SH-SY5Y (cell line): Measurements from ENCODE around the gene ATF6.

ENCODE experiments used
- GATA2 ChIP-seq: IDR thresholded peaks from 2 replicates; pipeline ENCODE4 v1.6.1; 2011; ENCODE audit warnings: mild to moderate bottlenecking, low read depth, low read length
- GATA3 ChIP-seq: IDR thresholded peaks from 2 replicates; pipeline ENCODE4 v1.6.1; 2011; ENCODE audit warnings: low read depth, mild to moderate bottlenecking, low read length, moderate library complexity

The ATF6 gene

DNA sequence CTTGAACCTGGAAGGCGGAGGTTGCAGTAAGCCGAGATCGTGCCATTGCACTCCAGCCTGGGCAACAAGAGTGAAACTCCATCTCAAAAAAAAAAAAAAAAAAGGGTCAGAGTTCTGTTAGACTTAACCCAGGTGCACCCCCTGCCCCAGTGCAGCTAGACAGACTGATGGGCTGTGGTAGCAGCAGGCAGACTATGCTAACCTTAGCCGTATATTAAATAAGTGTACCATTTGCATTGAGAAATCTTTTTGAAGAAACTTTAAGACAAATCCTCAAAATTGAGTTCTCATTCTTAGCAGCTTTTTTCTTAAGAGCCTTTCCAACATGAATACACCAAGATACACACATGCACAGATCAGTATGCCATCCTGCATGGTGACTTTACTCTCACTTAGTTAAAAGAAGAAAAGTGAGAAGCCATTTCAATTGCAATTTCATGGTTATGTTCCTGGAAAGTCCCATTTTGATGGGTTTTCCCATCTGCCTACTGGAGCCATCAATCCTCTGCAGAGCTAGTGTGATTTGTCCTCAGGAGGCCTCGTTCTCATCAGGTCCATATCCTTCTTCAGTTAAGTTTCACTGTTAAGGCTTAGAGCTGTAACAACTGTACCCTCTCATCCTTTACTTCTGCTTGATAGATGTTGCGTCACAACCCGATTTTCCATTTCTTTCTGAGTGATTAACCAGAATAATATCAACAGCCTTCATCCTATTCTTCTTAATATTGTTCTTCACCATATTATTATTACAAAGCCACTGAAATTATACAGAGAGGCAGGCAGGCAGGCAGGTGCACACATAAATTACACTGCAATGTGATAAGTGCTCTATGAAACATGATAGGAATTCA, 37.5 kb upstream of the ATF6 start:
- TF ChIP-seq GATA2 (no peak), GATA3 (no peak)

DNA sequence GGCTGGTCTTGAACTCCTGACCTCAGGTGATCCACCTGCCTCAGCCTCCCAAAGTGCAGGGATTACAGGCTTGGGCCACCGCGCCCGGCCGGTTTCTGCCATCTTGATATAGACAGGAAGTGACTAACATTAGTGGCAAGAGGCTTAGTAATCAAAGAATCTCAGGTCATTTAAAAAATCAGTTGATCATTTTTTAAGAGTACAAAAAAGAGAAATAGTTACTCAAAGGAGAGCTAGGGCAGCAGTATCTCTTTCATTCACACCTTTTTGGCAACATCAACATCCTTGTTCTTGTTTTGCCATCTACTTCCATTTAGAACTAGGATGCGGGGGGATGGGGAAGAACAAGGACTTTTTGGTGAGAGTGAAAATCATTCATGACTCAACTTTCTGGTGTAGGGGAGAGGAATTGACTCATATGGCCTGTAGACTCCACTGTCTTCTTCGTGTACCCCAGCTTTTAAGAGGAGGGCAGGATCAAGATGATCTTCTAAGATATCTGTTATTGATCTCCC, 36.0 kb upstream of the ATF6 start:
- TF ChIP-seq GATA3 (no peak), GATA2 (no peak)

DNA sequence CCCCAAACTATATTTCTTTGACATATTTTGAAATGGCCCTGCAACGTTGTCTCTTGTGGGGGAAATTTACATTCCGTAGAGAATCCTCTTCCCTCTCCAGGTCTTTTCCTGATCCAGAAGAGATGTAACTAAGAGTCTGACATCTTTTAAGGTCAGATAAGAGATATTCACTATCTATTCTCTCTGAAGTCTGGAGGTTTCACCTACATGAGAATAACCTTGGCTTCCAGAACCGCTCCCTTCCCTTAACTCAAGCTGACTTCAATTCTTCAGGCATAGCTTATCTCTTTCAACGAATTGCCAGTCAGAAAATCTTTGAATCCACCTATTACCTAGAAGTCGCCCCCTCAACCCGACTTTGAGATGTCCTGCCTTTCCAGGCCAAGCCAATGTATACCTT, 34.9 kb upstream of the ATF6 start:
- TF ChIP-seq GATA3 (no peak), GATA2 (no peak)

DNA sequence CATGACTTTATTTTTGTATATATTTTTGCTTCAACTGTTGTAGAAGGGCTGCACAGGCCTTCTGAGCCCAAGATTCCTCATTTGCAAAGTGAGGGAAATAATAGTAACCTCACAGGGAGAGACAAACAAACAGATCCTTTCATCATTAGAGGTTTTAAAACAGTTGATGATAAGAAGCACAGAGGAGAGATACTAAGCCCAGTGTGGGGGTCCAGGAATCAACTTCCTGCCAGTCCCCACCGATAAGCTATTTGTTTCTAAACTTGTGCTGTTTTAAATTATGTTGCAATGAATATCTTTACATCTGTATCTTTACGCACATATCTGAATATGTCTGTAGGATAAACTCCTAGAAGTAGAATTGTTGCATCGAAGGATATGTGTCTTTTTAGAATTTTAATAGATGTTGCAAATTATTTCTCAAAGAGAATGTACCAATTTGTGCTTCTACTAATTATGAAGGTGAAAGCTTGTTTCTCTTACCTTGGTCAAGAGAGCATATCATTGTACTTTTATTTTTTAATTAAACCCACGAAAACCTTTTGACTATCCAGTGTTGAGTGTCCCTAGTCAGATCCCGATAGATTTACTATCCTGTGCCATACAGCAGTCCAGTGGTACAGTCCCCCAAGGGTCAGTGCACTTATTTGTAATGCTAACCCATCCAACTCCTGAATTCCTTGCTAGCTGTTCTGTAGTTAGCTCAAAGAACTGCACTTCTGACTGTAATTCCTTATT, 34.0 kb upstream of the ATF6 start:
- TF ChIP-seq GATA2 (no peak), GATA3 (no peak)

DNA sequence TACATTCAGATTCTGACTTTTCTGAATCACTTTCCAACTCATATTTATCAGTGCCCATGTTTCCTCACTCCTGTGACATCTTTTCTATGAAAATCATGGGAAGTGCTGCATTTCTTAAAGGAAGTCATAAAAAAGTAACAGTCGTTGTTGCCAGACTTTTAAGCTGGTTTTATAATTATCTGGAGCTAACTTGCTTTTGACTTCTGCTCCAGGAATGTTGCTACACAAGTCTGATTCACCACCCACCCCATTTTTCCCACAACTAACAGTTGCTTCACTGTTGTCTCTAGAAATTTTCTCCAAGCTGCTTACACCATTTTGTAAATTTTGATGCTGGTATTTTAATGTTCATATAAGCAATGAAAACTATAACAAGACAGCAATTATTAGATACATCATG, 32.6 kb upstream of the ATF6 start:
- TF ChIP-seq GATA2: no peak
- no peak for TF ChIP-seq GATA3

DNA sequence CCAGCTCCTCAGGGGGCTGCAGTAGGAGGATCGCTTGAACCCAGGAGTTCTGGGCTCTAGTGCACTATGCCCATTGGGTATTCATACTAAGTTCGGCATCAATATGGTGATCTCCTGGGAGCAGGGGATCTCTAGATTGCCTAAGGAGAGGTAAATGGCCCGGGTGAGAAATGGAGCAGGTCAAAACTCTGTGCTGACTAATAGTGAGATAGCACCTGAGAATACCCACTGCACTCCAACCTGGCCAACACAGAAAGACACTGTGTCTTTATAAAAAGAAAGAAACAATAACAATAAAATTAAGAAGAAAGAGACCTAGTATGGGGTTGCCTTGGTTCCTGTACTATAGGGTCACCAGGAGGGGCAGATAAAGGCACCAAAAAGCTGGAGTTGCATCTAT, 30.3 kb upstream of the ATF6 start:
- no peak for TF ChIP-seq GATA2
- TF ChIP-seq GATA3: no peak

DNA sequence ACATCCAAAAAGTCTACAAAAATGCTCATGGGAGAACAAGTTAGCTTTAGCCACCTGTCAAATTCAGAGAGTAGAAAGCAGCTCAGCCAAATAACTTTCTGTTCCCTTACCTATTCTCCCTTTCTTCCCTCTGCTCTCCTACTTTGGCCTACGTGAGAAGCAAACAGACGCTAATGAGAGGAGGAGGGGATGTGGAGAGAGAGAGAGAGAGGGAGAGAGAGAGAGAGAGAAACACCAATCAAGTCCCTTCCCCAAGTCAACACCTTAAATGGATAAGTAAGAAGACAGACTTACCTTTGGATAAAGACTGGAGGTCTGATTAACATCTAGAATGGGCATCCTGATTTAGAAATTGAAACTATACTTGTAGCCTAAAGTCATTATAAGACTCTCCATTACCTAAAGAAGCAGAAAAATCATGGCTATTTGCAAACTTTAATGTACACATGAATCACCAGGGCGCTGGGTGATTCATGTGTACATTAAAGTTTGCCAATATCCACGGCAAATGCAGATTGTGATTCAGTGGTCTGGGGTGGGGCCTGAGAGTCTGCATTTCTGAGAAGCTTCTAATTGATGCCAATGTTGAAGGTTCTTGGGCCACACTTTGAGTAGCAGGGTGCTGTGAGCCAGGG, 29.7 kb upstream of the ATF6 start:
- TF ChIP-seq GATA3: no peak
- TF ChIP-seq GATA2: no peak

DNA sequence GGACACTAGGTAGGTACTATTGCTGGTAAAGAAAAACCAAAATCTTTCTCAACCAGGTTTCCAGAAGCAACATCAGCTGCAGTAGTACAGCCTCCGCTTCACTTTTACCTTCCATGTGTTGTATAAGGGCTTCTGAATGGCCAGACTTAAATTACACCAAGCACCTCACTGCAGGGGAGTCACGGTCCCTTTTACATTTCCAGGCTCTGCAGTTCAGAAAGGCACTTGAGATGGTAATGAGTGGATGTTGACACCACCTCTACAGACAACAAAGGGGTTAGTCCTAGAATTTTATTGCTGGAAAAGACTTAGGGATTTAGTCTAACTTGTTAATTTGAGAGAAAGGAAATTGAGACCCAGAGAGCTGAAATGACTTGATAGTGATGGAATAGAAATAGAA, 28.5 kb upstream of the ATF6 start:
- TF ChIP-seq GATA3: no peak
- no peak for TF ChIP-seq GATA2

DNA sequence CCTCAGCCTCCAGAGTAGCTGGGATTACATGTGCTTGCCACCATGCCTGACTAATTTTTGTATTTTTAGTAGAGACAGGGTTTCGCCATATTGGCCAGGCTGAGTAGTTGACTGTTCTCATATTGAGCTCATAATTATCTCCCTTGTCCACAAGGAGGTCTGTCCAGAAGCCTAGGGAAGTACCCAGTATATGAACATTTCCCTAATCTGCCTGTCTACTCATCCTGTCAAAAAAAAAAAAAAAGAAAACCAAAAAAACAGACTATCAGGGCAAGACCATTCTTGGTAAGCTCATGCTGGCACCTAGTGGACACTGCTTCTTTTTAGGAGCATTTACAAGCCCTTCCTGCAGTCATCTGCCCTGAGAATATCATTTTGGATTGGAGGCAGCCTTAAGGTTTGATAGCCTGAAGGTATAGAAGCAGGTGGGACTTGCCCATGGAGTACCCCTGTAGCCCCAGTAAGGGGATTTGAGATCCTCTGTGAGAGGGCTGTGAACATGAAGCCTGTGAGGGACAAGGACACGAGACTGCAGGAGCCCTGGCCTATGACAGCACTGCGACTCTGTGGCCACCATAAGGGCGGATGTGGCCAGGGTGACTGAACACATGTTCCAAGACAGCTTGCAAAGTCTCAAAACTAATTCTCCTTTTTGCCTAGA, 27.4 kb upstream of the ATF6 start:
- no peak for TF ChIP-seq GATA2
- no peak for TF ChIP-seq GATA3

DNA sequence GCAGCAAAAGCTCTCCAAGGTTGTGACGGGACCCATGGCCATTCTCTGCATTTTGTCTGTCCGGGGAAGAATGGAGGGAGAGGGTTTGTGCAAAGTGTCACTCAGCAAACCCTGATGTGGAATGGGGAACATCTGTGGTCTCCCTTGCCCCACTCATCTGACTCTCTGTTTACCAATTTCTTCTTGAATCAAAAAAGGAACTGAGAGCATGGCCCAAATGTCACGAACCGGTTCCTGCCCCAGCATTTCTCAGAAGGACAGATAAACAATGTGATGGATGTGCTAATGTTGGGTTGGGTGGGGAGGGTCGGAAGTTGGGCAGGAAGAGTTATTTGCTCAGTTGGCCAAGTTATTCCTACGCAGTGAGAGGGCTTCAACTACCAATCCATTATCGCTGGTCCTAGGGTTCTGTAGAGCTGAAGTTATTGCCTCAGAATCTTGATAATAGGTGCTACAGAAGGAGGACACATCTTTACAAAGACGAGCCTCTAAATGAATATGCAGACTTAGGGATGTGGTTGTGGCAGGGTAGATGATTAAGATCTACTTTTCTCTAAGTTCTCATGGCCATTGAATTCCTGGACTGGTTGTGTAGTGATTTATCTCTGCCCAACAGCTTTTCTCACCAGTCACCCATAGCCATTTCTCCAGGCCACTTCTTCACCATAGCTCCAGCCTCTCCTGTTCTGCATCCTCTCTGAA, 26.1 kb upstream of the ATF6 start:
- TF ChIP-seq GATA3 (no peak), GATA2 (no peak)

DNA sequence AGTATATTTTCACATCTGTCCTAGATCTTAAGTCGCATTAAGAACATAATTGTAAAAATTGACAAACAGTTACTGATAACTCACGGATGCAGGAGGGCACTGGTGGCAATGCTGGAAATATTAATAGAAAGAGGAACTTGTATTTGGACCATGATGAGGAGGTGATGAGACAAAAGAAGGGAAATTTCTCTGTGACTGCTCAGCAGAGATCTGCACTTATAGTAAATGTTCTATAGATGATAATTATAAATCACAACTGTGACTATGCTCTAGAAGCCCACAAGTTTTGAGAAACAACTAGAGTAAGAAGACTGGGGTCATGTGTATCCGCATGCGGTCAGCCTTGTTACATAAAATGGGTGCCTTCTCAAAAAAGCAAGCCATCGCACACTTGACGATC, 25.2 kb upstream of the ATF6 start:
- TF ChIP-seq GATA3: no peak
- TF ChIP-seq GATA2: no peak

DNA sequence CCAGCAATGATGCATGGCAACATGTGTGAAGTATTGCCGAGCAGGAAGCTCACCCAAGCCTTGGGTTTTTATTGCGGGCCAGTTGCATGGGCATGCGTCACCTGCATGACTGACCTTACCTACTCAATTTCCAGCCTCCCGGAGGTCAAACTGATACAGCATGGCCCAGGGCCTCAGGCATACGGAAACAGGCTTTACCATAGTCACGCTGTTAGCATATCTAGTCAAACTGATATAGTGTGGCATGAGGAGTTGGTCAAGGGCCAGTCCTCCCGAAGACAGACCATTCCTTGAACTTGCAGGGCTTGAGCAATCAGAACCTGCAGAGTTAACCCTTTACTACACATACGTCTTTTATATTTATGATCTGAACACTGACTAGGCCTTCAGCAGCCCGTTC, 22.9 kb upstream of the ATF6 start:
- TF ChIP-seq GATA2: no peak
- TF ChIP-seq GATA3: no peak

DNA sequence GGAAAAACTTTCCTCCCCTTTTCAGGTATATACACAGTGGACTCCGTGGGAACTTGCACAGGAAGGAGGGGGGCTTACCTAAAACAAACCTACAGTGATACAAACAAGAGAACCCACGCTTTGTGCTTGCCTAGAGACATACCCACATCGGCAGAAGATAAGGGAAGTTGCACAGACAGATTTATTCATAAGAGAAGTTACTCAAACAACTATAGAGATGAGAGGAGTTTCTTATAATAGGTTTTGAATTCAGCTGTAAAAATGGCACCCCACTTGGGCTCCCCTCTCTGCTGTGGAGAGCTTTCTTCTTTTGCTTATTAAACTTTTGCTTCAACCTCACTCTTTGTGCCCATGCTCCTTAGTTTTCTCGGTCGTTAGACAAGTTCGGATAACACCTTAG, 18.3 kb upstream of the ATF6 start:
- TF ChIP-seq GATA2 (no peak), GATA3 (no peak)
